Osteoblast (primary cell): ENCODE measurements around the gene CNTN5. TPM values are rescaled to one million over a fixed set of nuclear protein-coding genes. Genes with fewer than 3 reads are reported as not detected.

Experiments
- DNase-seq: peaks from one replicate; pipeline ENCODE4 v3.0.0; 2011; ENCODE audit warnings: low spot score, mixed read lengths; ENCODE audit not compliant: insufficient read length; ENCODE audit errors: missing footprints
- H2AFZ ChIP-seq: 2 replicates; pipeline ENCODE4 v1.6.0; 2011; ENCODE audit warnings: mild to moderate bottlenecking, low read length
- H3K27ac ChIP-seq: 2 replicates; pipeline ENCODE4 v1.5.1; 2011; ENCODE audit warnings: mild to moderate bottlenecking, low read depth, low read length, moderate library complexity
- H3K27me3 ChIP-seq: 2 replicates; pipeline ENCODE4 v1.6.0; 2012; ENCODE audit warnings: mild to moderate bottlenecking, control low read depth, inconsistent platforms, low read length, moderate library complexity; ENCODE audit not compliant: insufficient read depth
- H3K36me3 ChIP-seq: 2 replicates; pipeline ENCODE4 v1.5.1; 2011; ENCODE audit warnings: mild to moderate bottlenecking, low read length, control low read depth, moderate library complexity; ENCODE audit not compliant: insufficient read depth
- H3K4me1 ChIP-seq: 2 replicates; pipeline ENCODE4 v1.5.1; 2011; ENCODE audit warnings: mild to moderate bottlenecking, low read length, control low read depth, moderate library complexity; ENCODE audit not compliant: insufficient read depth
- H3K4me2 ChIP-seq: 2 replicates; pipeline ENCODE4 v1.6.0; 2011; ENCODE audit warnings: mild to moderate bottlenecking, low read length; ENCODE audit not compliant: insufficient read depth
- H3K4me3 ChIP-seq: fragments of 200-600 bp; sonication (generic); 3 replicates; pipeline ENCODE4 v1.5.1; 2012; ENCODE audit warnings: mild to moderate bottlenecking, low read length, inconsistent platforms; ENCODE audit not compliant: insufficient read depth
- H3K79me2 ChIP-seq: 2 replicates; pipeline ENCODE4 v1.6.0; 2012; ENCODE audit warnings: mild to moderate bottlenecking, low read length, control low read depth, inconsistent platforms; ENCODE audit not compliant: insufficient read depth
- H3K9me3 ChIP-seq: 2 replicates; pipeline ENCODE4 v1.5.1; 2011; ENCODE audit warnings: low read depth, low read length, control low read depth
- H4K20me1 ChIP-seq: 2 replicates; pipeline ENCODE4 v1.6.0; 2012; ENCODE audit warnings: mild to moderate bottlenecking, low read length, control low read depth; ENCODE audit not compliant: insufficient read depth
- CTCF ChIP-seq: IDR thresholded peaks from 2 replicates; pipeline ENCODE4 v1.5.1; 2011; ENCODE audit warnings: mild to moderate bottlenecking, low read depth, low read length, moderate library complexity; ENCODE audit errors: extremely low read depth
- total RNA-seq: library from RNA; depleted of rRNA; stranded (reverse); fragments of >200 nt; gene quantifications from 2 replicates; pipeline ENCODE4 v1.2.3, GENCODE V29; 2012

The CNTN5 gene
- total RNA-seq, 1 donor, result not detected

DNA sequence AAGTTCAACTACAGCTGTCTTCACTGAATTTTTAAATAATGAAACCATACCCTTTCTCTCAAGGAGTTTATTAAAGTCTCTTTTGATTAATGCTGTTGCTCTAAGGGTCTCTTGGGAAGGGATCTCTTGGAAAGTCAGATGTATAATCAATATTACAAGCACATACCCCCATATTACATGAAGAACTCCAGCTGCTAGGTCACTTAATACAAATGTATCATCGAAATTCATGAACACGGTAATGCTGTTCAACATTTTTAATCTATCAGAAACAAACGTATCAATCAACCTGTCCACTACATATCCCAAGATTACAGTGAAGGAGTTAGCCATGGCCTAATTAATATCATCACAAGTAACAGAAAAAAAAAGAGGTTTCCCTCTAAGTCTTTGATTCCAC lies 1283.1 kb downstream of the CNTN5 start:
- DNase-seq, result no peak
- H3K79me2 ChIP-seq, result no peaks in the 10 kb centered on the region
- H4K20me1 ChIP-seq, result no peaks in the 10 kb centered on the region
- H3K27ac ChIP-seq, result no peak overlapping the region
- no peak overlapping the region for H3K4me3 ChIP-seq
- no peak overlapping the region for H2AFZ ChIP-seq
- H3K36me3 ChIP-seq, result no peaks in the 10 kb centered on the region
- TF ChIP-seq CTCF, result no peak
- no peaks in the 10 kb centered on the region for H3K27me3 ChIP-seq
- no peaks in the 10 kb centered on the region for H3K9me3 ChIP-seq
- H3K4me1 ChIP-seq, result no peaks in the 10 kb centered on the region
- H3K4me2 ChIP-seq, result no peak overlapping the region

DNA sequence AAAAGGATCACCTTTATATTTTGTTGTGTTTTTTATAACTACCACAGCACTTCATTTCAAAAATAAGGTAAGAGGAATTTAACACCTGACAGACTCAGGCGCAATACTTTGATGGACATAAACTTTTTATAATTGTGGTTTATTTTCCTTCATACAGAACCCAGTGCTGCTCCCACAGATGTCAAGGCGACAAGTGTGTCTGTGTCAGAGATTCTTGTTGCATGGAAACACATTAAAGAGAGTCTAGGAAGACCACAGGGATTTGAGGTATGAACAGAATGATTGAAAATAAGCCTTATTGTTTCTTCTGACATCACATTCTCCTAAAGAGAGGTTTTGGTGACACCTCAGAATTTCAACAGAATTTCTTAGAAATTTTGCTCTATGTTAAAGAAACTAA lies 1287.5 kb downstream of the CNTN5 start:
- no peaks in the 10 kb centered on the region for H3K36me3 ChIP-seq
- no peak for TF ChIP-seq CTCF
- H3K9me3 ChIP-seq, result no peaks in the 10 kb centered on the region
- no peak overlapping the region for H3K27ac ChIP-seq
- H2AFZ ChIP-seq, result no peak overlapping the region
- no peak overlapping the region for H3K4me2 ChIP-seq
- no peaks in the 10 kb centered on the region for H4K20me1 ChIP-seq
- H3K79me2 ChIP-seq, result no peaks in the 10 kb centered on the region
- no peak overlapping the region for H3K4me3 ChIP-seq
- DNase-seq, result no peak
- H3K27me3 ChIP-seq, result no peaks in the 10 kb centered on the region
- H3K4me1 ChIP-seq, result no peaks in the 10 kb centered on the region

DNA sequence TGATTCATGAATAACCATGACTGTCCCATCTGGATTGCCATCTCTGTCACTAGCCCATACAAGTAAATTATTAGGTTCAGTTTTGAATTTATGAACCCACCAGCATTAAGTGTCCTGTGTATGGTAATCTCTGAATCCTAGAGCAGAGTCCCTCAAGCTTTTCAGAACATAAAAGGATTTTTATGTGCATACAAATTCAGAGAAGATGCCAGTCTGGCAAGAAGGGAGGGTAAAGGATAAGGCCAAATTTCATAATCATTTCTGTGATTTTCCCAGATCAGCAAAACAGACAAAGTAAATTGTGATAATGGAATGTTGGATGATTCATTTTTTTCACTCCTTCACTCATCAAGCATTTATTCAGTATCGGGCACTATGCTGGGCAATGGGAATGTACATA lies 1295.2 kb downstream of the CNTN5 start:
- peak; percentile 53 for DNase-seq
- no peaks in the 10 kb centered on the region for H3K36me3 ChIP-seq
- H3K4me2 ChIP-seq, result no peak overlapping the region
- no peak overlapping the region for H2AFZ ChIP-seq
- H3K79me2 ChIP-seq, result no peaks in the 10 kb centered on the region
- H3K9me3 ChIP-seq, result no peaks in the 10 kb centered on the region
- H3K27ac ChIP-seq, result no peak overlapping the region
- H3K4me3 ChIP-seq, result no peak overlapping the region
- H3K27me3 ChIP-seq, result no peaks in the 10 kb centered on the region
- no peak for TF ChIP-seq CTCF
- no peaks in the 10 kb centered on the region for H4K20me1 ChIP-seq
- no peaks in the 10 kb centered on the region for H3K4me1 ChIP-seq

- no peak overlapping the region for H3K4me2 ChIP-seq
Measured at GRCh38 chr11:100316952-100317351, 1296.2 kb downstream of the CNTN5 start.

More at GRCh38 chr11:100316952-100317351, 1296.2 kb downstream of the CNTN5 start:
- Histone ChIP-seq H3K27me3 (no peaks in the 10 kb centered on the region), H4K20me1 (no peaks in the 10 kb centered on the region), H3K36me3 (no peaks in the 10 kb centered on the region), H3K4me1 (no peaks in the 10 kb centered on the region), H3K9me3 (no peaks in the 10 kb centered on the region), H3K27ac (no peak overlapping the region), H3K4me3 (no peak overlapping the region), H2AFZ (no peak overlapping the region), H3K79me2 (no peaks in the 10 kb centered on the region)
- DNase-seq, result no peak
- no peak for TF ChIP-seq CTCF
